Fibroblast of lung (primary cell): ENCODE measurements around the gene MRPS2. TPM values are rescaled to one million over a fixed set of nuclear protein-coding genes. Genes with fewer than 3 reads are reported as not detected.

Experiments
- DNase-seq, 2 donors: peaks; one replicate each; pipeline versions ENCODE4 v3.0.0 to v3.0.0-alpha.2; 2010; ENCODE audit warnings: low read depth in 2 of 2
- H2AFZ ChIP-seq: 2 replicates; pipeline ENCODE4 v1.5.1; 2012; ENCODE audit warnings: low read length, control low read depth, inconsistent platforms
- H3K27ac ChIP-seq: 2 replicates; pipeline ENCODE4 v1.5.1; 2011; ENCODE audit warnings: low read length, control low read depth; ENCODE audit not compliant: insufficient read depth
- H3K27me3 ChIP-seq: 2 replicates; pipeline ENCODE4 v1.5.1; 2011; ENCODE audit warnings: mild to moderate bottlenecking, low read length; ENCODE audit not compliant: control insufficient read depth, insufficient read depth
- H3K36me3 ChIP-seq: 2 replicates; pipeline ENCODE4 v1.5.1; 2011; ENCODE audit warnings: low read length; ENCODE audit not compliant: control insufficient read depth, insufficient read depth
- H3K4me1 ChIP-seq: 2 replicates; pipeline ENCODE4 v1.5.1; 2011; ENCODE audit warnings: low read length; ENCODE audit not compliant: control insufficient read depth, insufficient read depth; ENCODE audit errors: extremely low read depth
- H3K4me2 ChIP-seq: 2 replicates; pipeline ENCODE4 v1.5.1; 2011; ENCODE audit warnings: low read length, control low read depth; ENCODE audit not compliant: insufficient read depth; ENCODE audit errors: extremely low read depth
- H3K4me3 ChIP-seq, 4 experiments: fragments of 200-600 bp in 1 of 4; sonication (generic) in 1 of 4; replicated peaks in 1 of 4; 2 replicates each; pipeline ENCODE4 v1.5.1; 2011 to 2016; ENCODE audit warnings: low read length in 4 of 4, low read depth in 3 of 4, mild to moderate bottlenecking in 3 of 4, control low read depth in 2 of 4, inconsistent platforms in 1 of 4, mixed read lengths in 1 of 4; ENCODE audit not compliant: insufficient read depth in 1 of 4; ENCODE audit errors: control extremely low read depth in 1 of 4
- H3K79me2 ChIP-seq: 2 replicates; pipeline ENCODE4 v1.5.1; 2012; ENCODE audit warnings: mild to moderate bottlenecking, low read length, inconsistent platforms; ENCODE audit not compliant: control insufficient read depth, insufficient read depth
- H3K9ac ChIP-seq: 2 replicates; pipeline ENCODE4 v1.5.1; 2011; ENCODE audit warnings: mild to moderate bottlenecking, low read length, control low read depth; ENCODE audit not compliant: insufficient read depth
- H3K9me3 ChIP-seq: 2 replicates; pipeline ENCODE4 v1.5.1; 2012; ENCODE audit warnings: low read depth, low read length; ENCODE audit not compliant: control insufficient read depth, insufficient read depth
- H4K20me1 ChIP-seq: 2 replicates; pipeline ENCODE4 v1.5.1; 2011; ENCODE audit warnings: low read length; ENCODE audit not compliant: control insufficient read depth, insufficient read depth; ENCODE audit errors: extremely low read depth
- EZH2 ChIP-seq: IDR thresholded peaks from 2 replicates; pipeline ENCODE4 v1.5.1; 2012; ENCODE audit warnings: low read length, control low read depth, mild to moderate bottlenecking; ENCODE audit errors: missing control alignments
- polyA plus RNA-seq, 2 donors: library from polyadenylated mRNA; depleted of rRNA in 1 of 2; stranded (reverse) in 1 of 2; unstranded in 1 of 2; fragments of >200 nt; gene quantifications; 2 replicates each; pipeline ENCODE4 v1.2.1, GENCODE V29; 2011 to 2012; ENCODE audit warnings: missing spikeins in 1 of 2
- total RNA-seq: library from RNA; depleted of rRNA; stranded (reverse); fragments of >200 nt; gene quantifications from 2 replicates; pipeline ENCODE4 v1.2.1, GENCODE V29; 2014
- TF ChIP-seq, protein P1 (sequence below), 2 donors: IDR thresholded peaks in 1 of 2; conservative IDR thresholded peaks in 1 of 2; 1 replicate in 1 of 2; 2 replicates in 1 of 2; pipeline ENCODE4 v1.5.1; 2011 to 2012; ENCODE audit warnings: low read length in 2 of 2, control low read depth in 1 of 2, inconsistent platforms in 1 of 2, low read depth in 1 of 2, mild to moderate bottlenecking in 1 of 2

MRPS2 gene
- total and polyA plus RNA-seq, 2 donors (not counting 1 experiment from before 2014, with no cell fraction given): 10.4 to 43.6 TPM

DNA sequence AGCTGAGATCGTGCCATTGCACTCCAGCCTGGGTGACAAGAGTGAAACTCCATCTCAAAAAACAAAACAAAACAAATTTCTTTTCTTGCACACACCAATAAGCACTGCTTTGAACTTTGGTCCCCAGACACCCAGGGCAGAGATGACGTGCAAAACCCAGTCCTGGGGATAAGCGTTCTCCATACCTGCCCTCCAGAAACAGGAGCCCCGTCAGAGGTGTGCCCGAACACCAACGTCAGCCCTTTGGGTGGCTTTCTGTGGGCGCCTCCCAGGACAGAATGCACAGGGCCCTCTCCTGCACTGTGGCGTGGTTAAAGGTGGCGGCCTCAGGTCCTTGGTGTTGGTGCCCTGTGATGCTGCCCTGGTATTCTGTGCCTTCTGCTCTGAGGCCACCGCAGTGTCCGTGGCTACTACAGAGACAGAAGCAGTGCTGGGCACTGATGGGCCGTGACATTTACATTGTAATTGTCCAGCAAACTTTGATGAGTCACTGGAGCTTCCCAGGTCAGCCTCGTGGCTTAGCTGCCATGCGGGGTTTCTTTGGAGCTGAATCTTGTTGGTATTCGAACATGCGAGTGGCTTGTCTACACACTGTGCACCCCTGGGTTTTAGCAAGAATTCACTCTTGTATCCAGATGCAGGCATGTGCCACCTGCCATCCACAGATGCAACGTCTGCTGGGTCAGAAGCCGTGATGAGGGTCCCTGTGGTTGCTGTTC is 11.1 kb upstream of the MRPS2 start:
- Histone ChIP-seq H3K27me3 (no peaks in the 10 kb centered on the region), H3K4me2 (no peak overlapping the region), H3K9ac (no peak overlapping the region), H3K79me2 (no peaks in the 10 kb centered on the region), H3K4me3 (no peak overlapping the region), H3K4me1 (no peaks in the 10 kb centered on the region), H3K27ac (no peak overlapping the region), H3K36me3 (peaks cover 3% of the 10 kb centered on the region), H4K20me1 (no peaks in the 10 kb centered on the region), H2AFZ (no peak overlapping the region), H3K9me3 (no peaks in the 10 kb centered on the region)
- TF ChIP-seq, protein P1, sequence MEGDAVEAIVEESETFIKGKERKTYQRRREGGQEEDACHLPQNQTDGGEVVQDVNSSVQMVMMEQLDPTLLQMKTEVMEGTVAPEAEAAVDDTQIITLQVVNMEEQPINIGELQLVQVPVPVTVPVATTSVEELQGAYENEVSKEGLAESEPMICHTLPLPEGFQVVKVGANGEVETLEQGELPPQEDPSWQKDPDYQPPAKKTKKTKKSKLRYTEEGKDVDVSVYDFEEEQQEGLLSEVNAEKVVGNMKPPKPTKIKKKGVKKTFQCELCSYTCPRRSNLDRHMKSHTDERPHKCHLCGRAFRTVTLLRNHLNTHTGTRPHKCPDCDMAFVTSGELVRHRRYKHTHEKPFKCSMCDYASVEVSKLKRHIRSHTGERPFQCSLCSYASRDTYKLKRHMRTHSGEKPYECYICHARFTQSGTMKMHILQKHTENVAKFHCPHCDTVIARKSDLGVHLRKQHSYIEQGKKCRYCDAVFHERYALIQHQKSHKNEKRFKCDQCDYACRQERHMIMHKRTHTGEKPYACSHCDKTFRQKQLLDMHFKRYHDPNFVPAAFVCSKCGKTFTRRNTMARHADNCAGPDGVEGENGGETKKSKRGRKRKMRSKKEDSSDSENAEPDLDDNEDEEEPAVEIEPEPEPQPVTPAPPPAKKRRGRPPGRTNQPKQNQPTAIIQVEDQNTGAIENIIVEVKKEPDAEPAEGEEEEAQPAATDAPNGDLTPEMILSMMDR (conservative IDR thresholded peaks at IDR 0.05 in 1 of 2, IDR thresholded peaks at IDR 0.05 in 1 of 2; ENCODE audit: low read depth in 1 of 2, low read length in 2 of 2): no peak
- no peak for TF ChIP-seq EZH2
- DNase-seq: no peak

DNA sequence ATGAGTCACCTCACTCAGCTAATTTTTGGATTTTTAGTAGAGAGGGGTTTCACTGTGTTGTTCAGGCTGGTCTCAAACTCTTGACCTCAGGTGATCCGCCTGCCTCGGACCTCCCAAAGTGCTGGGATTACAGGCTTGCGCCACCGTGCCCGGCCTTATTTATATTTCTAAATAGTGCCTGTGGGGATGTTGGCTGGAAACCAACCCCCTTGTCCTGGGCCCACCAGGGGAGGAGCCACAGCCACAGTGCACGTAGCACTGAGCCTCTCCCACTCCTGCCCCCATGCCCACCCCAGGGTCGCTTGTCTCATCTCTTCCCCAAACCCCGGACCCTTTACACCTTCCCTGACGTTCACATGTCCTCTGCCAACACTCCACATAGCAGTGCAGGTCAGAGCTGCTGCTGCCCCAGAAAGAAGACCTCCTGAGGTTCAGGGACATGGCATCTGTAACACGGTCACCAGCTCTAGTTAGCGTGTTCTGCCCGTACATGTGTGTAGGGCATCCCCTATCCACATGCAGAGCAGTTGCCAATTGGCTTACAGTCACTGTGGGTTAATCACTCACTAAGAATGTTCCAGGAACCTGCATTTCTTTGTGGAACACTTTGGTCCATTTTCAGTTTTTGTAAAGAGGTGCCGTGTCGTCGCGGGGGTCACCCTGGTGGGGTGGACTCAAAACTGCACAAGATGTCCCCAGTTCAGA is 10.2 kb upstream of the MRPS2 start:
- Histone ChIP-seq H4K20me1 (no peaks in the 10 kb centered on the region), H3K9ac (no peak overlapping the region), H3K79me2 (no peaks in the 10 kb centered on the region), H3K9me3 (no peaks in the 10 kb centered on the region), H3K4me2 (no peak overlapping the region), H2AFZ (no peak overlapping the region), H3K4me1 (no peaks in the 10 kb centered on the region), H3K36me3 (peaks cover 3% of the 10 kb centered on the region), H3K27ac (no peak overlapping the region), H3K4me3 (no peak overlapping the region), H3K27me3 (no peaks in the 10 kb centered on the region)
- no peak for TF ChIP-seq EZH2
- TF ChIP-seq, protein P1 (conservative IDR thresholded peaks at IDR 0.05 in 1 of 2, IDR thresholded peaks at IDR 0.05 in 1 of 2; ENCODE audit: low read depth in 1 of 2, low read length in 2 of 2): no peak
- DNase-seq: no peak

DNA sequence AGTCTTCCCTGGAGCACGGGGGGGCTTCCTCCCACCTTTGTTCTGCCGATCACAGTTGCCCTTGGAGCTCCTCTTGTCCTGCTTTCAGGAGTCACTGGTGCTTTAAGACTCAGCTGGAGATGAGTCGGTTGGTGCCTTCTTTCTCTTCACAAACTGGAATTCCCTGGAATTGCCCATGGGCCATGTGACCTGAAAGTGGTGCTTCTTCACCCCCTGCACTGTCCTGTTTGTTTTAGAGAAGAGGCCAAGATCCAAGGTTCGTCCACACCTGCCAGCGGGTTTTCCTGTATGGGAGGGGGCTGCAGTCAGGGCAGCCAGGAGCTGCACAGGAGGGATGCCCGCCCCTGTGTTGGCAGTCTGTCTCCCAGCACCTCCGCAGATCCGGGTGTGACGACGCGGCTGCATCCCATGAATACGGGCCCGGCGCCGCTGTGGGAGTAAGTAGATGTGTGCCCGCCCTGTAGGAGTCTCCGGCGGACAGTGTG is 9.5 kb upstream of the MRPS2 start:
- Histone ChIP-seq H3K27ac (no peak overlapping the region), H4K20me1 (no peaks in the 10 kb centered on the region), H3K4me2 (no peak overlapping the region), H3K9ac (no peak overlapping the region), H3K4me1 (no peaks in the 10 kb centered on the region), H3K4me3 (no peak overlapping the region), H2AFZ (no peak overlapping the region), H3K79me2 (no peaks in the 10 kb centered on the region), H3K36me3 (peaks cover 3% of the 10 kb centered on the region), H3K9me3 (no peaks in the 10 kb centered on the region), H3K27me3 (no peaks in the 10 kb centered on the region)
- TF ChIP-seq, protein P1 (conservative IDR thresholded peaks at IDR 0.05 in 1 of 2, IDR thresholded peaks at IDR 0.05 in 1 of 2; ENCODE audit: low read depth in 1 of 2, low read length in 2 of 2): no peak
- no peak for TF ChIP-seq EZH2
- DNase-seq: no peak
